ENCODE data around the gene CYTH2. TPM values are rescaled to one million over a fixed set of nuclear protein-coding genes. Genes with fewer than 3 reads are reported as not detected.

CYTH2 gene
- total and polyA plus RNA-seq, 11 donors = 12.3 to 55.3 (median 31.0) TPM

DNA sequence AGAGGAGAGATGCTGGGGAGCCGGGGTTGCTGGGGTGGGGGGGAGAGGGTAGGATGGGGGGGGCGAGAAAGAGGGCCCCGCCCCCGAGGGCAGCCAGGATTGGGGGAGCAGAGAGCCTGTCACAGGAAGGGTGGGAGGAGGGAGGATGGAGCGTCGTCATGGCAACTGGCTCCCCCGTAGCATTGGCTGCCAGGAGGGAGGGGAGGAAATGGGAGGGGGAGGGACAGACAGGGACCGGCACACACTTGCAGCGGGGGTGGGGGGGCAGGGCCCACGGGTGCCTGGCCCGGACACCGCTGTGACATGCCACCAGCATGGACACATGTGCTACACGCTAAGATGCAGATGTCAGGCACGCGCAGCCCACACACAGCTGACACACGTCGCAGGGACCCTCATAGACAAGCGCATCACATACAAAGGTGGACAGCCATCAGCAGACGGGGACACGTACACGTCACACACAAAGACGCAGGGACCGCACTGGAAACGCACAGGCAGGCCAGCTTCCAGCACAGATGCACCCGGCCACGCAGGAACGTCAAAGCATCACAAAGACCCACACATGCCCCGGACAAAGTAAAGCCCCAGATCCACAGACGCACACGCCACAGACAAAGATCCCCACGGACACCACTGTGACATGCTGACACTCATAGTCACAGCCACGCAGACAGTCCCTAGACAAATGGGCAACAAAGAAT, 42.8 kb downstream of the CYTH2 start, which contains the start of gene LMTK3:
TSS of gene LMTK3 (minus strand) at position 36 of the 704 bp plus-strand sequence. CDS start 259 bp downstream, outside the sequence.
- Histone ChIP-seq H3K27ac (no peak within 1 kb of the TSS), H3K36me3 (no peaks in the 10 kb centered on the region), H3K9me3 (no peaks in the 10 kb centered on the region), H3K4me1 (peaks cover 0 to 26% (median 3%) of the 10 kb centered on the region in 12 donors), H3K27me3 (peaks cover 0 to 42% (median 29%) of the 10 kb centered on the region in 9 donors), H3K4me3 (peak within 1 kb of the TSS in 9 of 12 donors; percentile 6 to 38 (median 29))
- intact Hi-C loops (cut with DNase I) = loop anchor here in 3 of 10 donors (5.0 kb wide), 1 partner anchor 70 kb away; no protein-coding TSS in a partner anchor
- WGBS, 4 donors = 7 to 11% (median 10%) methylated on average over 24 to 32 of the region's 32 CpGs
- no peak for ATAC-seq
- TF ChIP-seq POLR2A (IDR thresholded peaks at IDR 0.05) = no peak
- TF ChIP-seq, protein P1, sequence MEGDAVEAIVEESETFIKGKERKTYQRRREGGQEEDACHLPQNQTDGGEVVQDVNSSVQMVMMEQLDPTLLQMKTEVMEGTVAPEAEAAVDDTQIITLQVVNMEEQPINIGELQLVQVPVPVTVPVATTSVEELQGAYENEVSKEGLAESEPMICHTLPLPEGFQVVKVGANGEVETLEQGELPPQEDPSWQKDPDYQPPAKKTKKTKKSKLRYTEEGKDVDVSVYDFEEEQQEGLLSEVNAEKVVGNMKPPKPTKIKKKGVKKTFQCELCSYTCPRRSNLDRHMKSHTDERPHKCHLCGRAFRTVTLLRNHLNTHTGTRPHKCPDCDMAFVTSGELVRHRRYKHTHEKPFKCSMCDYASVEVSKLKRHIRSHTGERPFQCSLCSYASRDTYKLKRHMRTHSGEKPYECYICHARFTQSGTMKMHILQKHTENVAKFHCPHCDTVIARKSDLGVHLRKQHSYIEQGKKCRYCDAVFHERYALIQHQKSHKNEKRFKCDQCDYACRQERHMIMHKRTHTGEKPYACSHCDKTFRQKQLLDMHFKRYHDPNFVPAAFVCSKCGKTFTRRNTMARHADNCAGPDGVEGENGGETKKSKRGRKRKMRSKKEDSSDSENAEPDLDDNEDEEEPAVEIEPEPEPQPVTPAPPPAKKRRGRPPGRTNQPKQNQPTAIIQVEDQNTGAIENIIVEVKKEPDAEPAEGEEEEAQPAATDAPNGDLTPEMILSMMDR (IDR thresholded peaks at IDR 0.05) = no peak
- DNase-seq = no peak

- ATAC-seq (no peak), DNase-seq (no peak)
- 43 to 48% (median 45%) methylated on average over 19 of the region's 19 CpGs for WGBS, 4 donors
- Histone ChIP-seq H3K27me3 (peaks cover 0 to 42% (median 29%) of the 10 kb centered on the region in 9 donors), H3K4me3 (peak overlapping the region in 4 of 12 donors; percentile 40 to 80 (median 62)), H3K36me3 (no peaks in the 10 kb centered on the region), H3K9me3 (no peaks in the 10 kb centered on the region), H3K4me1 (peaks cover 0 to 26% (median 3%) of the 10 kb centered on the region in 12 donors), H3K27ac (no peak overlapping the region)
- TF ChIP-seq, protein P1 (IDR thresholded peaks at IDR 0.05) = no peak
- no peak for TF ChIP-seq POLR2A (IDR thresholded peaks at IDR 0.05)
- intact Hi-C loops (cut with DNase I) = loop anchor here in 3 of 10 donors (5.0 kb wide), 1 partner anchor 70 kb away; no protein-coding TSS in a partner anchor
Measured at GRCh38 chr19:48512504-48513288, 43.5 kb downstream of the CYTH2 start.

- TF ChIP-seq, protein P1 (IDR thresholded peaks at IDR 0.05) = no peak
- no peak for TF ChIP-seq POLR2A (IDR thresholded peaks at IDR 0.05)
- Histone ChIP-seq H3K36me3 (no peaks in the 10 kb centered on the region), H3K9me3 (no peaks in the 10 kb centered on the region), H3K27me3 (peaks cover 0 to 42% (median 29%) of the 10 kb centered on the region in 9 donors), H3K4me3 (peak overlapping the region; percentile 37 to 80 (median 62)), H3K4me1 (peaks cover 0 to 26% (median 3%) of the 10 kb centered on the region in 12 donors), H3K27ac (peak overlapping the region in 5 of 12 donors; percentile 30 to 55 (median 46))
- DNase-seq = peak in 4 of 5 donors; percentile 54 to 73 (median 68)
- 2 to 6% (median 3%) methylated on average over 27 to 54 of the region's 54 CpGs for WGBS, 4 donors
- peak; percentile 55 to 85 (median 82) for ATAC-seq
- intact Hi-C loops (cut with DNase I) = loop anchor here in 3 of 10 donors (5.0 kb wide), 1 partner anchor 69 kb away; no protein-coding TSS in a partner anchor
Measured at GRCh38 chr19:48513289-48514122, 44.3 kb downstream of the CYTH2 start.
